ENCODE measurements around the gene ITGA5.

Gene ITGA5

GRCh38 chr12:54377007-54377406 is 42.1 kb downstream of the ITGA5 start:
- H3K27me3 Mint-ChIP-seq (ENCODE audit: low read depth, poor library complexity) = peaks cover 7% of the 10 kb centered on the region

DNA sequence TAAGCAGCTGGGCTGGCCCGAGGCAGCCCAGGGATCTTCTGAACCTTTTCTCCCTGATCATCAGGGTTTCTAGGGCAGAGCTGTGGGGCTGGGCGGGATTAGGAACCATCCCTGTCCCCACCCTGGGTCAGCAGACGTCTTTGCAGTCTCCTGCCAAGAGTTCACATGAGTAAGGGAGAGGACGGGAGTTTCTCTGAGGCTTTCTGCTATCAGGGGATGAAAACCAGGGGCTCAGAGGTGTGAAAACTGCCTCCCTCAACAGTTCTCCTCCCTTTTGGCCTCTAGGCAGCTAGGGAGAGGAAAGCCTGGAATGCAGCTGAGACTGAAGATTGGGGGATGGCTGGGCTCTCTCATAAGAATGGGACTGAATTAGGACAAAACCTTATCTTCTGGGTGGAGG is 42.5 kb downstream of the ITGA5 start:
- TF ChIP-seq, protein P1, sequence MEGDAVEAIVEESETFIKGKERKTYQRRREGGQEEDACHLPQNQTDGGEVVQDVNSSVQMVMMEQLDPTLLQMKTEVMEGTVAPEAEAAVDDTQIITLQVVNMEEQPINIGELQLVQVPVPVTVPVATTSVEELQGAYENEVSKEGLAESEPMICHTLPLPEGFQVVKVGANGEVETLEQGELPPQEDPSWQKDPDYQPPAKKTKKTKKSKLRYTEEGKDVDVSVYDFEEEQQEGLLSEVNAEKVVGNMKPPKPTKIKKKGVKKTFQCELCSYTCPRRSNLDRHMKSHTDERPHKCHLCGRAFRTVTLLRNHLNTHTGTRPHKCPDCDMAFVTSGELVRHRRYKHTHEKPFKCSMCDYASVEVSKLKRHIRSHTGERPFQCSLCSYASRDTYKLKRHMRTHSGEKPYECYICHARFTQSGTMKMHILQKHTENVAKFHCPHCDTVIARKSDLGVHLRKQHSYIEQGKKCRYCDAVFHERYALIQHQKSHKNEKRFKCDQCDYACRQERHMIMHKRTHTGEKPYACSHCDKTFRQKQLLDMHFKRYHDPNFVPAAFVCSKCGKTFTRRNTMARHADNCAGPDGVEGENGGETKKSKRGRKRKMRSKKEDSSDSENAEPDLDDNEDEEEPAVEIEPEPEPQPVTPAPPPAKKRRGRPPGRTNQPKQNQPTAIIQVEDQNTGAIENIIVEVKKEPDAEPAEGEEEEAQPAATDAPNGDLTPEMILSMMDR (IDR thresholded peaks at IDR 0.05) = no peak
- H3K27ac Mint-ChIP-seq = peak overlapping the region; percentile 52
- H3K4me1 Mint-ChIP-seq = peaks cover 93% of the 10 kb centered on the region
- no peak for DNase-seq
- H3K4me3 Mint-ChIP-seq = peak overlapping the region; percentile 21
- H3K27me3 Mint-ChIP-seq (ENCODE audit: low read depth, poor library complexity) = peaks cover 10% of the 10 kb centered on the region
- H3K36me3 Mint-ChIP-seq (ENCODE audit: low read depth) = peaks cover 10% of the 10 kb centered on the region
- no peaks in the 10 kb centered on the region for H3K9me3 Mint-ChIP-seq

More at GRCh38 chr12:54377007-54377406, 42.1 kb downstream of the ITGA5 start:
- Mint-ChIP-seq H3K4me1 (peaks cover 92% of the 10 kb centered on the region), H3K4me3 (peak overlapping the region; percentile 21), H3K9me3 (no peaks in the 10 kb centered on the region), H3K36me3 (ENCODE audit: low read depth) (peaks cover 12% of the 10 kb centered on the region), H3K27ac (peak overlapping the region; percentile 52)
- TF ChIP-seq, protein P1 (IDR thresholded peaks at IDR 0.05) = no peak
- no peak for DNase-seq

DNA sequence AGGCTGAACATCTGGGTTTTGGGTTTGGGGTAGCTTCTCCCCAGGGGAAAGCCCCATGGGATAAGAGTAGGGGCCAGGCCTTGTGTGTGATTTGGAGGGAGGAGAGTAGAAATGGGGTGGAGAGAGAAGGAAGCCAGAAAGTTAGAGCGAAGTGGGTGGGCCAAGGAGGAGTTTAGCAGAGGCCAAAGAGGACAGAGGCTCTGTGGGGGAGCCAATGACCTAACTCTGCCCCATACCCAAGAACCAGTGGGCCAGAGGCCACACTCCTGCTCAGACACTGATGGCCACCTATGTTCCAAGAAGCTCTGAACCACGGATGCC is 43.8 kb downstream of the ITGA5 start:
- Mint-ChIP-seq H3K4me1 (peaks cover 89% of the 10 kb centered on the region), H3K9me3 (no peaks in the 10 kb centered on the region), H3K36me3 (ENCODE audit: low read depth) (peaks cover 12% of the 10 kb centered on the region), H3K27ac (peak overlapping the region; percentile 64), H3K27me3 (ENCODE audit: low read depth, poor library complexity) (peaks cover 10% of the 10 kb centered on the region), H3K4me3 (no peak overlapping the region)
- DNase-seq = no peak
- TF ChIP-seq, protein P1 (IDR thresholded peaks at IDR 0.05) = no peak

- peaks cover 10% of the 10 kb centered on the region for H3K27me3 Mint-ChIP-seq (ENCODE audit: low read depth, poor library complexity)
- H3K9me3 Mint-ChIP-seq = no peaks in the 10 kb centered on the region
- no peak for DNase-seq
- TF ChIP-seq, protein P1 (IDR thresholded peaks at IDR 0.05) = no peak
- no peak overlapping the region for H3K4me3 Mint-ChIP-seq
- H3K4me1 Mint-ChIP-seq = peaks cover 85% of the 10 kb centered on the region
- H3K36me3 Mint-ChIP-seq (ENCODE audit: low read depth) = peaks cover 12% of the 10 kb centered on the region
- peak overlapping the region; percentile 64 for H3K27ac Mint-ChIP-seq
Observed at GRCh38 chr12:54374562-54375258, 44.4 kb downstream of the ITGA5 start.

DNA sequence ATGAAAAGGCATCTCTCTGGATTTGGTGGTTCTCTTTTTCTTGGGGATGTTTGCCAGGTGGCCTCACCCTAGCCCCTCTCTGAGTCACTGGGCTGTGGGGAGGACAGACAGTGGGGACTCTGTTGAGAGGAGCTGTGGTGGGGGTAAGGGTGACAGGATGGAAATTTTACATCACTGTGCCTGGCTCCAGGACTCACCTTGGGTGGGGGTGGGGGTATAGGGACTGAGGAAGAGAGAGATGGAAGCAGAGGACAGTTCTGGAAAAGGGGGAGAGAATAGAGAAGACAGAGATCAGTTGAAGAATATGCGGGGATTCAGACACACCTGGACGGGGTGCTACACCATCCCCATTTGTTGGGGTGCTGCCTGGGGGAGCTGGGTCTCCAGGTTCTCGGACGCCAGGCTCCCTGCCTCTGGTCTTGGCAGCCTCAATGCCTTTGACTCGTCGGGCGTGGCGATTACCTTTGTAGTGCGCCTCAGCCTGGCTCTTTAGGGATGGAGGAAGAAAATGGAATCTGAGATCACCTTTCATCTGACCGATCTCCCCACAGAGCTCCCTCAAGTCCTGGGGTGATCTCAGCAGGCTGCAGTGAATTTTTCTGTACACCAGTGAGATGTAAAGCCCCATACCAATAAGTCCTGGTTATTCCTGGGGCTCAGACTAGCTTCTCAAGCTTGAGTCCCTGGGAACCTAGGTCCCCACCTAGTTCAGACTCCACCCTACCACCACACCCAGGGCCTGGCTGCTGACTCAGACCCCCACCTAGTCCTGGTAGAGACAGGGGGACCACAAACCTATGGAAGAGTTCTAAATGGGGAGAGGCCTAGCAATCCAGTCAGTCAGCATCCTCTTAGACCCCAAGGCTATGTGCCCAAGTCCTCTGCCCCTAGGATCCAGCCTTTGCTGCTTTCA is 45.2 kb downstream of the ITGA5 start:
- no peak overlapping the region for H3K4me3 Mint-ChIP-seq
- DNase-seq = no peak
- peaks cover 87% of the 10 kb centered on the region for H3K4me1 Mint-ChIP-seq
- TF ChIP-seq, protein P1 (IDR thresholded peaks at IDR 0.05) = no peak
- peaks cover 10% of the 10 kb centered on the region for H3K27me3 Mint-ChIP-seq (ENCODE audit: low read depth, poor library complexity)
- H3K36me3 Mint-ChIP-seq (ENCODE audit: low read depth) = peaks cover 12% of the 10 kb centered on the region
- no peaks in the 10 kb centered on the region for H3K9me3 Mint-ChIP-seq
- H3K27ac Mint-ChIP-seq = no peak overlapping the region

Data from nephron progenitor cell (in vitro differentiated cells).